PC-3 (cell line): Measurements from ENCODE around the gene SYNJ2. TPM values are rescaled to one million over a fixed set of nuclear protein-coding genes. Genes with fewer than 3 reads are reported as not detected.

ENCODE experiments used
- ATAC-seq: fragments of 200-7000 bp; cut with Tn5 transposase; 2 replicates; pipeline ENCODE4 v1.9.1; 2020; ENCODE audit warnings: mild to moderate bottlenecking, moderate library complexity
- BruUV-seq: library from RNA; stranded (reverse); fragments of 400-500 nt; replicated peaks from 2 replicates; lab custom pipeline; 2021; lab: Mats Ljungman, UMichigan
- CTCF ChIA-PET: fragments of 300-600 bp; sonication (Branson Sonifier 250); formaldehyde crosslinking; loops from one replicate; lab custom pipeline; 2022; ENCODE audit warnings: antibody characterized with exemption; lab: Charles Lee
- POLR2A ChIA-PET: fragments of 300-600 bp; sonication (Branson Sonifier 250); formaldehyde crosslinking; loops from one replicate; lab custom pipeline; 2022; ENCODE audit warnings: antibody characterized with exemption; ENCODE audit not compliant: unreplicated experiment; lab: Charles Lee
- DNase-seq: peaks from one replicate; pipeline ENCODE4 v3.0.0-alpha.2; 2015
- H2AFZ ChIP-seq: fragments of 300-600 bp; sonication (generic); 2 replicates; pipeline ENCODE4 v1.6.0; 2016; ENCODE audit warnings: antibody characterized with exemption, low read length
- H3F3A ChIP-seq: fragments of 300-600 bp; sonication (generic); one replicate; pipeline ENCODE4 v1.6.0; 2017; ENCODE audit warnings: antibody characterized with exemption, low read length, control low read depth, mild to moderate bottlenecking; ENCODE audit not compliant: unreplicated experiment
- H3K27ac ChIP-seq: fragments of 300-600 bp; sonication (generic); 2 replicates; pipeline ENCODE4 v1.5.1; 2016; ENCODE audit warnings: mild to moderate bottlenecking, low read length
- H3K27me3 ChIP-seq: fragments of 300-600 bp; sonication (generic); 2 replicates; pipeline ENCODE4 v1.6.1; 2016; ENCODE audit warnings: low read length, mixed read lengths
- H3K36me3 ChIP-seq: fragments of 300-600 bp; sonication (generic); 2 replicates; pipeline ENCODE4 v1.6.1; 2016; ENCODE audit warnings: low read depth, mixed run types, low read length, mixed read lengths
- H3K4me1 ChIP-seq: fragments of 300-600 bp; sonication (generic); 2 replicates; pipeline ENCODE4 v1.5.1; 2016; ENCODE audit warnings: low read length; ENCODE audit not compliant: insufficient read depth
- H3K4me2 ChIP-seq: fragments of 300-600 bp; sonication (generic); 2 replicates; pipeline ENCODE4 v1.6.0; 2016; ENCODE audit warnings: low read length
- H3K4me3 ChIP-seq: fragments of 300-600 bp; sonication (generic); 2 replicates; pipeline ENCODE4 v1.5.1; 2016; ENCODE audit warnings: mild to moderate bottlenecking, low read length, mixed read lengths
- H3K79me2 ChIP-seq: fragments of 300-600 bp; sonication (generic); 2 replicates; pipeline ENCODE4 v1.6.1; 2017; ENCODE audit warnings: low read length, mixed read lengths
- H3K9ac ChIP-seq: fragments of 300-600 bp; sonication (generic); 2 replicates; pipeline ENCODE4 v1.6.0; 2016; ENCODE audit warnings: mild to moderate bottlenecking, low read length
- H3K9me2 ChIP-seq: fragments of 300-600 bp; sonication (generic); replicated peaks from 2 replicates; pipeline ENCODE4 v1.6.1; 2016; ENCODE audit warnings: mixed run types, low read length, mixed read lengths
- H3K9me3 ChIP-seq: fragments of 300-600 bp; sonication (generic); 2 replicates; pipeline ENCODE4 v1.6.1; 2016; ENCODE audit warnings: low read length, mixed read lengths
- H4K20me1 ChIP-seq: fragments of 300-600 bp; sonication (generic); 2 replicates; pipeline ENCODE4 v1.6.1; 2016; ENCODE audit warnings: low read length, mixed read lengths
- CTCF ChIP-seq: fragments of 300-600 bp; sonication (generic); conservative IDR thresholded peaks from 2 replicates; pipeline ENCODE4 v1.5.1; 2017; ENCODE audit warnings: antibody characterized with exemption, low read depth, mild to moderate bottlenecking, low read length
- EZH2 ChIP-seq: fragments of 300-600 bp; sonication (generic); IDR thresholded peaks from one replicate; pipeline ENCODE4 v1.6.1; 2017; ENCODE audit warnings: antibody characterized with exemption, mild to moderate bottlenecking, low read length; ENCODE audit not compliant: unreplicated experiment
- EZH2phosphoT487 ChIP-seq: fragments of 300-600 bp; sonication (generic); IDR thresholded peaks from 2 replicates; pipeline ENCODE4 v1.6.1; 2018; ENCODE audit warnings: mild to moderate bottlenecking, antibody characterized with exemption, low read length, borderline replicate concordance
- intact Hi-C: fragments of 100-400 bp; cut with micrococcal nuclease; formaldehyde crosslinking; loops from 2 replicates; pipeline ENCODE4 v1.9.0; 2023
- total RNA-seq: library from RNA; depleted of rRNA; stranded (reverse); fragments of >200 nt; gene quantifications from 2 replicates; pipeline ENCODE4 v1.2.3, GENCODE V29; 2014

The SYNJ2 gene
- total RNA-seq, 1 experiment from 2014 or later = 21.5 TPM

- Histone ChIP-seq H3F3A (no peaks in the 10 kb centered on the region), H3K9me3 (no peaks in the 10 kb centered on the region), H3K4me2 (no peak overlapping the region), H3K4me1 (0 out of 2 replicates have a peak, but pooled peaks cover 4% of the 10 kb centered on the region), H3K27me3 (no peaks in the 10 kb centered on the region), H3K36me3 (no peaks in the 10 kb centered on the region), H3K79me2 (no peaks in the 10 kb centered on the region), H3K4me3 (no peak overlapping the region), H3K9ac (no peak overlapping the region), H3K9me2 (no peaks in the 10 kb centered on the region), H2AFZ (no peak overlapping the region), H4K20me1 (no peaks in the 10 kb centered on the region), H3K27ac (no peak overlapping the region)
- ATAC-seq = no peak
- intact Hi-C loops = no loop called here
- BruUV-seq = no TSS peak
- no peak for DNase-seq
- TF ChIP-seq EZH2phosphoT487 (no peak), CTCF (no peak), EZH2 (no peak)
- ChIA-PET CTCF (no interaction called here), POLR2A (no interaction called here)
Measured at GRCh38 chr6:157974967-157975366, 6.7 kb upstream of the SYNJ2 start.

- TF ChIP-seq EZH2phosphoT487 (no peak), EZH2 (no peak), CTCF (no peak)
- intact Hi-C loops = no loop called here
- no peaks in the 10 kb centered on the region for H3K9me3 ChIP-seq
- H3K9me2 ChIP-seq = no peaks in the 10 kb centered on the region
- H2AFZ ChIP-seq = no peak overlapping the region
- ChIA-PET POLR2A (no interaction called here), CTCF (no interaction called here)
- H4K20me1 ChIP-seq = no peaks in the 10 kb centered on the region
- no peak overlapping the region for H3K27ac ChIP-seq
- DNase-seq = no peak
- no peak overlapping the region for H3K4me3 ChIP-seq
- no peak for ATAC-seq
- no peaks in the 10 kb centered on the region for H3K79me2 ChIP-seq
- H3K27me3 ChIP-seq = no peaks in the 10 kb centered on the region
- no peak overlapping the region for H3K4me2 ChIP-seq
- H3K4me1 ChIP-seq = 0 out of 2 replicates have a peak, but pooled peaks cover 4% of the 10 kb centered on the region
- no TSS peak for BruUV-seq
- no peaks in the 10 kb centered on the region for H3F3A ChIP-seq
- no peaks in the 10 kb centered on the region for H3K36me3 ChIP-seq
- H3K9ac ChIP-seq = no peak overlapping the region
Measured at GRCh38 chr6:157975456-157975855, 6.2 kb upstream of the SYNJ2 start.

- no peak overlapping the region for H3K4me3 ChIP-seq
- no peak overlapping the region for H3K9ac ChIP-seq
- H3K27me3 ChIP-seq = no peaks in the 10 kb centered on the region
- H3F3A ChIP-seq = no peaks in the 10 kb centered on the region
- no peaks in the 10 kb centered on the region for H3K36me3 ChIP-seq
- intact Hi-C loops = no loop called here
- DNase-seq (no peak), ATAC-seq (no peak)
- no TSS peak for BruUV-seq
- CTCF ChIA-PET = no interaction called here
- H2AFZ ChIP-seq = no peak overlapping the region
- H3K4me1 ChIP-seq = peaks cover 4% of the 10 kb centered on the region; the same call in 1 of the 2 replicates
- H3K79me2 ChIP-seq = no peaks in the 10 kb centered on the region
- H3K4me2 ChIP-seq = no peak overlapping the region
- POLR2A ChIA-PET = no interaction called here
- H3K27ac ChIP-seq = no peak overlapping the region
- H3K9me3 ChIP-seq = no peaks in the 10 kb centered on the region
- no peaks in the 10 kb centered on the region for H4K20me1 ChIP-seq
- no peak for TF ChIP-seq EZH2
- no peak for TF ChIP-seq CTCF
- TF ChIP-seq EZH2phosphoT487 = no peak
- no peaks in the 10 kb centered on the region for H3K9me2 ChIP-seq
Measured at GRCh38 chr6:157976345-157977175, 5.1 kb upstream of the SYNJ2 start.
